ENCODE results near the gene FSIP2.
"Not testable (repeated sequence)": the region's sequence is repeated elsewhere in the genome, so short reads cannot be mapped to it uniquely, and the experiment has no call there.

Gene FSIP2

GRCh38 chr2:185807351-185807750 lies 68.7 kb downstream of the FSIP2 start:
- DNase-seq (ENCODE audit: low read depth in 2 of 2), result no peak

- DNase-seq (ENCODE audit: low read depth in 2 of 2), result no peak
These were observed 73.0 kb downstream of the FSIP2 start for GRCh38 chr2:185811580-185811979.

GRCh38 chr2:185813707-185814106 lies 75.1 kb downstream of the FSIP2 start:
- DNase-seq (ENCODE audit: low read depth in 2 of 2), result no peak

- DNase-seq (ENCODE audit: low read depth in 2 of 2), result no peak
These were observed 79.4 kb downstream of the FSIP2 start for GRCh38 chr2:185817991-185818390.

- DNase-seq (ENCODE audit: low read depth in 2 of 2), result no peak
These were observed 82.9 kb downstream of the FSIP2 start for GRCh38 chr2:185821467-185821866.

GRCh38 chr2:185823773-185824172 lies 85.2 kb downstream of the FSIP2 start:
- no peak for DNase-seq (ENCODE audit: low read depth in 2 of 2)

GRCh38 chr2:185825557-185825956 lies 87.0 kb downstream of the FSIP2 start:
- DNase-seq (ENCODE audit: low read depth in 2 of 2), result no peak

GRCh38 chr2:185828326-185828725 lies 89.7 kb downstream of the FSIP2 start:
- DNase-seq (ENCODE audit: low read depth in 2 of 2), result no peak

GRCh38 chr2:185833864-185834263 lies 95.3 kb downstream of the FSIP2 start:
- DNase-seq (ENCODE audit: low read depth in 2 of 2), result no peak

GRCh38 chr2:185835974-185836373 lies 97.4 kb downstream of the FSIP2 start:
- DNase-seq (ENCODE audit: low read depth in 2 of 2), result no peak

GRCh38 chr2:185854885-185855284 lies 116.3 kb downstream of the FSIP2 start:
- DNase-seq (ENCODE audit: low read depth in 2 of 2), result no peak

GRCh38 chr2:185857691-185858090 lies 119.1 kb downstream of the FSIP2 start:
- no peak for DNase-seq (ENCODE audit: low read depth in 2 of 2)

- DNase-seq (ENCODE audit: low read depth in 2 of 2), result no peak
These were observed 120.9 kb downstream of the FSIP2 start for GRCh38 chr2:185859506-185859905.

GRCh38 chr2:185860321-185860720 lies 121.7 kb downstream of the FSIP2 start:
- no peak for DNase-seq (ENCODE audit: low read depth in 2 of 2)

- no peak for DNase-seq (ENCODE audit: low read depth in 2 of 2)
These were observed 124.2 kb downstream of the FSIP2 start for GRCh38 chr2:185862657-185863398.

- DNase-seq (ENCODE audit: low read depth in 2 of 2), result not testable (repeated sequence)
These were observed 126.1 kb downstream of the FSIP2 start for GRCh38 chr2:185864468-185865260.

GRCh38 chr2:185875136-185875931 lies 136.7 kb downstream of the FSIP2 start:
- no peak for DNase-seq (ENCODE audit: low read depth in 2 of 2)

GRCh38 chr2:185876234-185876633 lies 137.6 kb downstream of the FSIP2 start:
- DNase-seq (ENCODE audit: low read depth in 2 of 2), result no peak

- DNase-seq (ENCODE audit: low read depth in 2 of 2), result no peak
These were observed 141.8 kb downstream of the FSIP2 start for GRCh38 chr2:185880396-185880795.
